SH-SY5Y (cell line): ENCODE results near the gene PPP1R15B.

Experiments
- GATA2 ChIP-seq: IDR thresholded peaks from 2 replicates; pipeline ENCODE4 v1.6.1; 2011; ENCODE audit warnings: mild to moderate bottlenecking, low read depth, low read length
- GATA3 ChIP-seq: IDR thresholded peaks from 2 replicates; pipeline ENCODE4 v1.6.1; 2011; ENCODE audit warnings: low read depth, mild to moderate bottlenecking, low read length, moderate library complexity

PPP1R15B gene

DNA sequence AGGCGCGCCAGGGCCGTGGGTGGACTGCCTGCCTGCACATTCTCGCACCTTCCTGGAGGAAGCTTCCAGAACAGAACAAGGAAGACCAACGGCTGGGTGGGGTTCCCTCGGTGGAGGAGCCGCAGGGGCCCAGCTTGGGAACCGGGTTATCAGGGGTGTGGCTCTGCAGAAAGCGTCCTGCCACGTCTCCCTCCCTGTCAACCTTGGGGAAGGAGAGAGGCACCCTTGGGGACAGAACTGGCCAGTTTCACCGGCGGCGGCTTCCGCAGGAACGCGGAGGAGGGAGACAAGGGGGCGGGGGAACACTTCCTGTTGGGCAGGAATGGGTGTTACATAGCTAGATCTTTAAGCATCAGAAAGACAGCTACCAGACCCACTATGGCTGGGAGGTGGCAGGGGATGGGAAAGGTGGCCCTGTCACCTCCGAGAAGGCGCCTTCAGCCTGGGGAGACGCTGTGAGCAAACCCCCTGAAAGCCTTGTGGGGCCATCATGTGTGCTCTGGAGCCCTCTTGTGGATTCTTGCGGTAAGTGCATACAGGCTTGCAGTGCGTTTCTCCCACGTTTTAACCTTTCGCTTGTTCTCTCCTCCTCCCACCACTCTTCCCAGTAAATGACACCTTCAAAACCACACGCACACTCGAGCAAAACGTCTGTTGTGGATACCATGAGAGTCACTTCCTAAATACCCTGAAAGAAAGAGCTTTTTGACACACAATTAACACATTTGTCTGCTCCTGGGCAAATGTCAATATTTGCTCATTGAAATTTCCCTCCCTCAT lies 48.1 kb downstream of the PPP1R15B start:
- TF ChIP-seq GATA2 = no peak
- no peak for TF ChIP-seq GATA3

DNA sequence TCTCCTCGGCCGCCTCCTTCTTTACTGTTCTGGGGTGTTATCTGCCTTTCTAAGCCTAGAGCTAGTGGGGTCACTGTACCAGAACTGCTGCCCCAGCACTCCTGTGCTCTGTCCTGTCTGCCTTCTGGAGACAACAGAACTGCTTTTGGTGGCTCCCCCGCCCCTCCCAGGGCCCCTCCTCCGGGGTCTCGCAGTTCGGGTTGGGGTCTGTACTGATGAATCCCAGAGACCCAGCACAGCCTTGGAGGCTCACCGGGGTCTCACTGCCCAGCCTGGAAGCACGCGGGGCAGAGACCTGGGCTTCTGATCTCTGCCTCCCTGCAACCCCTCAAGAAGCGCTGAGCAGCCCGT lies 48.7 kb downstream of the PPP1R15B start:
- no peak for TF ChIP-seq GATA3
- TF ChIP-seq GATA2 = no peak

DNA sequence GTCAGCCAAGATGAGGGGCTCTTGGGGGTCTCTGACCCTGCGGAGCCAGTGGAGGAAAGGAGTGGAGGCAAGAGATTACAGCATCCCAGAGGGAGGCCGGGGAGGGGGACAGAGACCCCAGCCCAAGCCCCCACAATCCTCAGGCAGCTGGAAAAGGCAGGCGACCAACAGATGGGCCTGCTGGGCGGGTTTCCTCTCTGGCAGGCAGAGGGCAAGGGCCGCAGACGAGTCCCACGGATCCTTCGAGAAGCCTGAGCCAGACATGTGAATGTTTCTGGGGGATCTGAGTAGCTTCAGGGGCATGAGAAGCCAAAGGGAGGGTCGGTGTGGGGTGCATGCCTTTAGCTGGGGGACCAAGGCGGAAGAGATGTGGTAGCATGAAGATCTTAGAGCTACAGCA lies 49.8 kb downstream of the PPP1R15B start:
- no peak for TF ChIP-seq GATA2
- TF ChIP-seq GATA3 = no peak

DNA sequence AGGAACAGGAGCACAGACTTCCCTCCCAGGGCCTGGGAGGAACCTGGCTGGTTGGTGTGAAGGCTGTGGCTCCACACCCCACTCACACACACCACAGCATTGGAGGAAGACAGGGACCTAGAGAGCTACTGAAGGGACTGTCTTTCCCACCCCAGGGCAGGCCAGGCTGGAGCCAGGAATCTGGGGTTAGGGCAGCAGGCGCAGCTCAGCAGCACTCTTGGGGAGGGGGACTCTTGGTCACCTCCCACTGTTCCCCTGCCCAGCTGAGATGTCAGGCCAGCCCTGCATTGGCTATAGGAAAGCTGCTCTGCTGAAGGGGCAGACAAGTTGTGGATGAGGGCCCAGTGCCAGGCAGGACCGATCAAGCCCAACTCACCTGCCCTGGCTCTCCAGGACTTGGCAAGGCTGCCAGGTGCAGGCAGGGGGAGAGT lies 50.3 kb downstream of the PPP1R15B start:
- TF ChIP-seq GATA3 (no peak), GATA2 (no peak)

DNA sequence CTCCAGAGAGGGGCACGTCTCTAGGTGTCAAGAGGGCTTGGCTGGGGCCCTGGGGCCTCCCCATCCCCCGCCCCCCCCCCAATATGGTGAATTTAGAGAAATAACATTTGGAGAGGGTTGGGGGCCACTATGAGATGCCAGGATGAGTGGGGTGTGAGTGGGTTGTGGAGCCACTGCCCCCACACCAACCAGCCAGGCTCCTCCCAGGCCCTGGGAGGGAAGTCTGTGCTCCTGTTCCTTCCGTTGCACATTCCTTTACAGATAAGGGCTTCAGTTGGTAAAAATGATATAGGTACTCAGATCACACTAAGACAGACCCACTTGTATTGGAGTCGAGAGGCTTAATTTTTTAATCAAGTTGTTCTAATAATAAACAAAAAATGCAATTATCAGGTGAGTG lies 51.3 kb downstream of the PPP1R15B start:
- TF ChIP-seq GATA2 = no peak
- no peak for TF ChIP-seq GATA3

DNA sequence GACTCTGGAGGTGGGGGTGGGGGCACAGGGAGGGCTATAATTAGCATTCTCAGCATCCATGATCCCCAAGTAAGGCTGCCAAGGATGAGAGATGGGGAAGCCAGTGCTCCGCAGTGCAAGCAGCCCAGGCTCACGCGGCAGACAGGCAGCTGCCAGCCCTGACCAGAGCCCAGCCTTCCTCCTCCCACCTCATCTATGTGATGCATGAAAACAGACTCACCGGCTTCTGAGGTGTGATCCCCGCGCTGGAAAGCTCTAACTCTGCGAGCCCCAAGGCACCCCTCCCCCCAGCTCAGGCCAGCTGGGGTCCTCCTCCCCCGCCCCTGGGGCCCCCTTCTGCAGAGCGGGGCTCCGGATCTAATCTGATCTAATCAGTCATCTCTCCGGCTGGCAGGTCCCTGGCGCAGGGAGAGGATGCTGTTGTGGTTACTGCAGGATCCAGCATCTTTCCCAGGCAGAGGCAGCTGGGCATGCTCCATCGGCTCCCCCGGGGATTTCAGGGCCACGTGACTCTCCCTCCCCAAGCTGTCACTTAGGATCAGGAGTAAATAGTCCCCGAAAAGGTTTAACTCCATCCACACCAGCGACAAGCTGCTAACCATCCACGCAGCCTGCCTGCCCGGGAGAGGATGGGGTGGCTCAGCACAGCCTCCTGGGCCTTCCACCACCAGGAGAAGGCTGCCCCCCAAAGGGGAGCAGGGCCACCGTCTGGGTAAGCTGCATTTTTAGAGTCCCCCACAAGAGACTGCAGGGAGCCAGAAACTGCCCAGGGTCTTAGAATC lies 52.0 kb downstream of the PPP1R15B start, which contains the start of gene PLEKHA6:
Gene PLEKHA6 (minus strand): TSS at position 456 of the 782 bp plus-strand sequence. CDS start 86,202 bp downstream, outside the sequence.
- TF ChIP-seq GATA2 = peak; percentile 99
- TF ChIP-seq GATA3 = no peak

DNA sequence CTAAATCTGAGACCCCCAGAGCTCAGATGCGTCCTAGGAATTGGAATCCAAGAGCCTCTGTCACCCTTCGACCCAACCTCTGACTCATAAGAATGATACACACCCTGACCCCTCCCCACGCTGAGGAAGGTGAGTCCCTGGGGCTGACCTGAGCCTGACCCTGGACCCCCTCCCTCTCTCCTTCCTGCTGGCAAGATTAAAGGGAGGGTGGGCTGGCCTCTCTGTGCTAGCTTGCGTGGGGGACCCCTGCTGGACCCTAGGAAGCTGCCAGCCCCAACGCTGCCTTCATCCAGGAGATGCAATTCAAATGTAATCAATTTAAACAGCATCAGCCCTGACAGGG lies 52.5 kb downstream of the PPP1R15B start:
- no peak for TF ChIP-seq GATA2

DNA sequence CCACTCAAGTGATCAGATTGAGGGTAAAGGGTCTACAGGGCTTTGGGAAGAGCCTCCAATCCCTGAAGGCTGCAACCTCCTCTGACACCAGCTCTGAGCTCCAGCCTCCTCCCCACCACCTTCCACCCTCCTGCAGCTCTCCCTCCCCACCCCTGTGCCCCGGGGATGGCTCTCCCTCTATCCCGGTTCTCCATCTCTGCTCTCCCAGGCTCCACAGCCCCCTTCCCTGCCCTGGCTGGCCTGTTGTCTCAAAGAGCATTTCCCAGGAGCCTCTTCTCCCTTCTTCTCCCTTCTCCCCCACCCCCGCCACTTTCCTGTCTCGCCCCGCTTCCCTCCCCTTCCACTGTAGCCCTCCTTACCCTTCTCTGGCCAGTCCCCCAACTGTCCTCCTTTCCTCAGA lies 53.0 kb downstream of the PPP1R15B start:
- TF ChIP-seq GATA2 (peak; percentile 61), GATA3 (no peak)

DNA sequence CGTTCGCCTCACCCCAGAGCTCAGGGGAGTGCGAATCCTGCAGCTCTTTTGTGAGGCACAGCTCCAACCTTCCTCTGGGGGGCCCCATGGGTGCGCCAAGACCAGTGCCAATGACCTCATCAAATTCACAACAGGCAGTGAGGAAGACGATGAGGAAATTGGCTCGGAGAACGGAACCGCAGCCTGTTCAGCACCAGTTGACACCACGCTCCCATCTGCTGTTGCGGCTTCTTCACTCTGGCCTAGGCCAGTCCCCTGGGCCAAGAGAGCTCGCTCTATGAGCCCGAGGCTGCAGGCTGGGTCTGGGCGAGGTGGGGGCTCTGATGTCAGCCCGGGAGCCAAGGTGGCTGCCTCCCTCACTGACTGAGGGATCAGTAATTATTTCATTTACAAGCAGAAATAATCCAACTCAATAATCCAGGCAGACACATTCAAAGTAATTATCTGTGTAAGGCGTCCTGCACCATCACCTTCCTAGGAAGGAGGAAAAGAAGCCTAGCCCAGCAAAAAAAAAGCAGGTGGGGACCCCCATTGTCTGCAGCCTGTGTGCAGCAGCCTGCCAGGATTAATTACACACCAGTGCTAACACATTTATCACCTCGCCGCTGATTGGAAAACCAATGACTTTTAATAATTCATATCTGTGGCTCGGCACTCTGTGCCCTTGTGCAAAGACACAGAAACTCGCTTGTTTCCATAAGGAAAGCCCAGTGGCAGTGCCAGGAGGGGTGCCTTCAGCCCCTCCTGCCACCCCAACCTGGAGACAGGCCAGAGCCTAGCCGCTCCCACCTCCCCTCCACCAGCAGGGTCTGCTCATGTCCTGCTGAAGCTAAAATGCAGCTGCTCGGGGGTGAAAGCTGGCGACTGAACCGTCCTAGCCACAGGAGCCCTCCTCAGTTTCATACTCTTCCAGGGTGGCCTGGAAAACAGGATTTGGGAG lies 53.8 kb downstream of the PPP1R15B start:
- TF ChIP-seq GATA2 = no peak
- no peak for TF ChIP-seq GATA3

DNA sequence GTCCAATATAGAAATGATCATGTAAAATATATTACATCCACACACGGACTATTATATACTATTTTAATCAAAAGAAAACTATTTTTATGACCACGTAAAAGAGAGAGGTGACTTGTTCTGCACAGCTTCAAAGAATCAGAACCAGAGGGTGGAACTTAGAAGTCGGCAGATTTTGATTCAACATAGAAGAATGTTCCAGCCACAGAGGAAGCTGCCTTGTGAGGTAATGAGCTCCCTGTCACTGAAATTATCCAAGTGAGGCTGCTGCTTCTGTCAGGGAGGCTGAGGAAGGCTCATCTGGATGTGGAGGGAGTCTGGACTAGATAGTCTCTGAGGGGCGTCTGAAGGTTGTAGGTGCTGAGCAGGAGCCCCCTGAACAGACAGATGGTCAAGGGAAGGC lies 54.6 kb downstream of the PPP1R15B start:
- TF ChIP-seq GATA2 = no peak
- TF ChIP-seq GATA3 = no peak

DNA sequence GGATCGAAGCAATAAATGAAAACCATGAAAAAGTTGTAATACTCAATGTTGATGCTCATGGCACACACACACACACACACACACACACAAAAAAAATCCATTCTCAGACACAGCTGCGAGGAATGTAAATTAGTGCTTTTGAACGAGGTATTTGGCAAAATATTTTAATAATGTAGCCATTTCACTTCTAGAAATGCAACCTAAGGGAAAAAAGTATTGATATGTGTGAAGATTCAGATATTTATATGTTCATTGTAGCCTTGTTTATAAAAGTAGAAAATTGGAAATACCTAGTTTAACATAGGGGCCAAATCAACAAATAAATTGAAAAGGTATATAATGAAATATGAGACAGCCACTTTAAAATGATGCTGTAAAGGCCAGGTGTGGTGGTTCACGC lies 55.7 kb downstream of the PPP1R15B start:
- no peak for TF ChIP-seq GATA3
- no peak for TF ChIP-seq GATA2

DNA sequence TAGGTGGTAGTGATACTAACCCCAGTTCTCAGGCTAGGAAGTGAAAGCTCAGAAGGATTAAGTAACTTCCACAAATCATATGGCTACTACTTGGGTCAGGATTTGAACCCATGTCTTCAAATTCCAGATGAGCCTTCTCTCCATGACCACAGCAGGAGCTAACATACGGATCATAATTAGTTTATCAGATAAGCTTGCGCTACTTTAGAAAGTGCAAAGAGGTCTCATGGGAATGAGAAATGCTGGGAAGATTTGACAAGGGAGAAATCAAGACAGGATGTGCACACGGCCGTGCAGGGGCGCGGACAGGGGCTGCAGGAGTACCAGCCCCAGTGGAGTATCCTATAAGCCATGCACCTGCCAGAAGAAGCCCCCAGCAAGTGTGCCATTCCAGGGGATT lies 57.0 kb downstream of the PPP1R15B start:
- no peak for TF ChIP-seq GATA2
- TF ChIP-seq GATA3 = no peak
